ENCODE measurements around the gene LEMD2. TPM values are rescaled to one million over a fixed set of nuclear protein-coding genes. Genes with fewer than 3 reads are reported as not detected.

Gene LEMD2
- total RNA-seq, 1 experiment from 2014 or later, result 43.9 TPM

DNA sequence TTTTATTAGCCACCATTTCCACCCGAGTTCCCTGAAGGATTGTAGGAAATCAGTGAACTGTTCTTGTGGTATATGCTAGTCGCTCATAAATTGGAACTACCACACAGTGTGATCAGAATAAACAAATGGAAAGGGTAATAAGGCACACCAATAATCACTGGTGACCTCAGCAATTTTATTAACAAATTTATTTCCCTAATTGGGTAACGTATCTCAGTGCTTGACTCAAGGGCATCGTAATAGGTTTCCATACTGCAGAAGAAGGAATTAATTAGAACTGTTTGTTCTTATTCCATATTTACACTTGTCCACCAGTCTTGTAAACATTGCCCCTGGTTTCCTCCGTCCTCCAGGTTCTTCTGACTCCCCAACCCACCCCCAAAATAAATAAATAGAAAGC is 67.4 kb downstream of the LEMD2 start:
- H3K4me1 ChIP-seq (ENCODE audit: control insufficient read depth in 1 of 2, insufficient read depth in 2 of 2, low read length in 2 of 2), result peaks cover 6 to 9% of the 10 kb centered on the region in 2 experiments
- no peak overlapping the region for H3K4me2 ChIP-seq (ENCODE audit: low read length)
- ChIA-PET RAD21 (ENCODE audit: low non-redundant PET in 1 of 2, low total read pairs in 2 of 2, uncharacterized antibody in 2 of 2, unreplicated experiment in 2 of 2) (no interaction called here), POLR2A (no interaction called here), CTCF (interaction anchor here (2.4 kb wide), 1 partner anchor 10 kb away, joined by 12 read pairs; the partner anchor contains the start of gene UQCC2)
- peaks cover 30% of the 10 kb centered on the region for H3K27me3 ChIP-seq (ENCODE audit: insufficient read depth, low read length)
- no peaks in the 10 kb centered on the region for H3K9me2 ChIP-seq (ENCODE audit: insufficient read depth)
- DNase-seq (ENCODE audit: low read depth, low spot score), result no peak
- no peaks in the 10 kb centered on the region for H3K79me2 ChIP-seq (ENCODE audit: insufficient read depth, low read length)
- H3K9ac ChIP-seq (ENCODE audit: low read length), result no peak overlapping the region
- H3K36me3 ChIP-seq (ENCODE audit: control insufficient read depth in 1 of 2, insufficient read depth in 2 of 2, low read length in 2 of 2), result no peaks in the 10 kb centered on the region
- intact Hi-C loops (cut with micrococcal nuclease), result no loop called here
- ATAC-seq, result no peak
- TF ChIP-seq SP1 (IDR thresholded peaks at IDR 0.05; ENCODE audit: low read depth) (no peak), ZNF274 (IDR thresholded peaks at IDR 0.05; ENCODE audit: low read depth, low read length) (no peak), ZFX (IDR thresholded peaks at IDR 0.05) (no peak), TCF7L2 (IDR thresholded peaks at IDR 0.05; ENCODE audit: borderline replicate concordance, extremely low read depth, insufficient read depth, insufficient read length) (no peak), CBX3 (IDR thresholded peaks at IDR 0.05; ENCODE audit: low read depth) (no peak), SRF (IDR thresholded peaks at IDR 0.05; ENCODE audit: low read depth) (no peak), JUND (IDR thresholded peaks at IDR 0.05) (no peak), POLR2AphosphoS5 (IDR thresholded peaks at IDR 0.05; ENCODE audit: low read depth, low read length) (no peak), ELF1 (IDR thresholded peaks at IDR 0.05; ENCODE audit: borderline replicate concordance, low read depth) (no peak), YY1 (IDR thresholded peaks at IDR 0.05; ENCODE audit: extremely low read depth, insufficient replicate concordance, low read depth, low read length) (no peak), POLR2A (IDR thresholded peaks at IDR 0.05; ENCODE audit: borderline replicate concordance, extremely low read depth, insufficient read depth, insufficient read length) (no peak), FOSL1 (IDR thresholded peaks at IDR 0.05; ENCODE audit: low read depth) (no peak)
- TF ChIP-seq, protein P1, sequence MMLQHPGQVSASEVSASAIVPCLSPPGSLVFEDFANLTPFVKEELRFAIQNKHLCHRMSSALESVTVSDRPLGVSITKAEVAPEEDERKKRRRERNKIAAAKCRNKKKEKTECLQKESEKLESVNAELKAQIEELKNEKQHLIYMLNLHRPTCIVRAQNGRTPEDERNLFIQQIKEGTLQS (IDR thresholded peaks at IDR 0.05), result no peak
- TF ChIP-seq, protein P2, sequence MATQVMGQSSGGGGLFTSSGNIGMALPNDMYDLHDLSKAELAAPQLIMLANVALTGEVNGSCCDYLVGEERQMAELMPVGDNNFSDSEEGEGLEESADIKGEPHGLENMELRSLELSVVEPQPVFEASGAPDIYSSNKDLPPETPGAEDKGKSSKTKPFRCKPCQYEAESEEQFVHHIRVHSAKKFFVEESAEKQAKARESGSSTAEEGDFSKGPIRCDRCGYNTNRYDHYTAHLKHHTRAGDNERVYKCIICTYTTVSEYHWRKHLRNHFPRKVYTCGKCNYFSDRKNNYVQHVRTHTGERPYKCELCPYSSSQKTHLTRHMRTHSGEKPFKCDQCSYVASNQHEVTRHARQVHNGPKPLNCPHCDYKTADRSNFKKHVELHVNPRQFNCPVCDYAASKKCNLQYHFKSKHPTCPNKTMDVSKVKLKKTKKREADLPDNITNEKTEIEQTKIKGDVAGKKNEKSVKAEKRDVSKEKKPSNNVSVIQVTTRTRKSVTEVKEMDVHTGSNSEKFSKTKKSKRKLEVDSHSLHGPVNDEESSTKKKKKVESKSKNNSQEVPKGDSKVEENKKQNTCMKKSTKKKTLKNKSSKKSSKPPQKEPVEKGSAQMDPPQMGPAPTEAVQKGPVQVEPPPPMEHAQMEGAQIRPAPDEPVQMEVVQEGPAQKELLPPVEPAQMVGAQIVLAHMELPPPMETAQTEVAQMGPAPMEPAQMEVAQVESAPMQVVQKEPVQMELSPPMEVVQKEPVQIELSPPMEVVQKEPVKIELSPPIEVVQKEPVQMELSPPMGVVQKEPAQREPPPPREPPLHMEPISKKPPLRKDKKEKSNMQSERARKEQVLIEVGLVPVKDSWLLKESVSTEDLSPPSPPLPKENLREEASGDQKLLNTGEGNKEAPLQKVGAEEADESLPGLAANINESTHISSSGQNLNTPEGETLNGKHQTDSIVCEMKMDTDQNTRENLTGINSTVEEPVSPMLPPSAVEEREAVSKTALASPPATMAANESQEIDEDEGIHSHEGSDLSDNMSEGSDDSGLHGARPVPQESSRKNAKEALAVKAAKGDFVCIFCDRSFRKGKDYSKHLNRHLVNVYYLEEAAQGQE (IDR thresholded peaks at IDR 0.05; ENCODE audit: low read depth), result no peak
- TF ChIP-seq, protein P3, sequence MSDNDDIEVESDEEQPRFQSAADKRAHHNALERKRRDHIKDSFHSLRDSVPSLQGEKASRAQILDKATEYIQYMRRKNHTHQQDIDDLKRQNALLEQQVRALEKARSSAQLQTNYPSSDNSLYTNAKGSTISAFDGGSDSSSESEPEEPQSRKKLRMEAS (IDR thresholded peaks at IDR 0.05), result no peak
- TF ChIP-seq, protein P4, sequence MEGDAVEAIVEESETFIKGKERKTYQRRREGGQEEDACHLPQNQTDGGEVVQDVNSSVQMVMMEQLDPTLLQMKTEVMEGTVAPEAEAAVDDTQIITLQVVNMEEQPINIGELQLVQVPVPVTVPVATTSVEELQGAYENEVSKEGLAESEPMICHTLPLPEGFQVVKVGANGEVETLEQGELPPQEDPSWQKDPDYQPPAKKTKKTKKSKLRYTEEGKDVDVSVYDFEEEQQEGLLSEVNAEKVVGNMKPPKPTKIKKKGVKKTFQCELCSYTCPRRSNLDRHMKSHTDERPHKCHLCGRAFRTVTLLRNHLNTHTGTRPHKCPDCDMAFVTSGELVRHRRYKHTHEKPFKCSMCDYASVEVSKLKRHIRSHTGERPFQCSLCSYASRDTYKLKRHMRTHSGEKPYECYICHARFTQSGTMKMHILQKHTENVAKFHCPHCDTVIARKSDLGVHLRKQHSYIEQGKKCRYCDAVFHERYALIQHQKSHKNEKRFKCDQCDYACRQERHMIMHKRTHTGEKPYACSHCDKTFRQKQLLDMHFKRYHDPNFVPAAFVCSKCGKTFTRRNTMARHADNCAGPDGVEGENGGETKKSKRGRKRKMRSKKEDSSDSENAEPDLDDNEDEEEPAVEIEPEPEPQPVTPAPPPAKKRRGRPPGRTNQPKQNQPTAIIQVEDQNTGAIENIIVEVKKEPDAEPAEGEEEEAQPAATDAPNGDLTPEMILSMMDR (IDR thresholded peaks at IDR 0.05 in 2 of 3, conservative IDR thresholded peaks at IDR 0.05 in 1 of 3; ENCODE audit: borderline replicate concordance in 1 of 3, insufficient read depth in 1 of 3, low read depth in 2 of 3, low read length in 2 of 3), result no peak
- TF ChIP-seq, protein P5, sequence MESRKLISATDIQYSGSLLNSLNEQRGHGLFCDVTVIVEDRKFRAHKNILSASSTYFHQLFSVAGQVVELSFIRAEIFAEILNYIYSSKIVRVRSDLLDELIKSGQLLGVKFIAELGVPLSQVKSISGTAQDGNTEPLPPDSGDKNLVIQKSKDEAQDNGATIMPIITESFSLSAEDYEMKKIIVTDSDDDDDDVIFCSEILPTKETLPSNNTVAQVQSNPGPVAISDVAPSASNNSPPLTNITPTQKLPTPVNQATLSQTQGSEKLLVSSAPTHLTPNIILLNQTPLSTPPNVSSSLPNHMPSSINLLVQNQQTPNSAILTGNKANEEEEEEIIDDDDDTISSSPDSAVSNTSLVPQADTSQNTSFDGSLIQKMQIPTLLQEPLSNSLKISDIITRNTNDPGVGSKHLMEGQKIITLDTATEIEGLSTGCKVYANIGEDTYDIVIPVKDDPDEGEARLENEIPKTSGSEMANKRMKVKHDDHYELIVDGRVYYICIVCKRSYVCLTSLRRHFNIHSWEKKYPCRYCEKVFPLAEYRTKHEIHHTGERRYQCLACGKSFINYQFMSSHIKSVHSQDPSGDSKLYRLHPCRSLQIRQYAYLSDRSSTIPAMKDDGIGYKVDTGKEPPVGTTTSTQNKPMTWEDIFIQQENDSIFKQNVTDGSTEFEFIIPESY (IDR thresholded peaks at IDR 0.05; ENCODE audit: extremely low read depth, insufficient replicate concordance, low read length), result no peak
- no TSS peak for BruUV-seq (replicated peaks)
- H4K20me1 ChIP-seq (ENCODE audit: insufficient read depth), result no peaks in the 10 kb centered on the region
- H2AFZ ChIP-seq (ENCODE audit: low read depth, low read length, poor library complexity, severe bottlenecking), result no peak overlapping the region
- no peak overlapping the region for H3K4me3 ChIP-seq (replicated peaks in 1 of 2; ENCODE audit: low read depth in 1 of 2, low read length in 2 of 2)
- H3K9me3 ChIP-seq (ENCODE audit: control insufficient read depth in 1 of 2, insufficient read depth in 1 of 2, low read depth in 1 of 2, low read length in 2 of 2), result no peaks in the 10 kb centered on the region
- no peak overlapping the region for H3K27ac ChIP-seq (ENCODE audit: low read depth, low read length)
